ENCODE results near the gene FAM107A. TPM values are rescaled to one million over a fixed set of nuclear protein-coding genes. Genes with fewer than 3 reads are reported as not detected.

FAM107A gene
- total and polyA plus RNA-seq, 2 of the 13 experiments (the other 11 are each of a cell fraction or from before 2014, with no cell fraction given) = not detected

- TF ChIP-seq STAG1 (CRISPR knock-in tag; IDR thresholded peaks at IDR 0.05) = no peak
- TF ChIP-seq MAF1 (CRISPR knock-in tag; IDR thresholded peaks at IDR 0.05; ENCODE audit: borderline replicate concordance) = no peak
- no peak for TF ChIP-seq ZNF460 (CRISPR knock-in tag; IDR thresholded peaks at IDR 0.05; ENCODE audit: borderline replicate concordance)
- TF ChIP-seq HNF4G (IDR thresholded peaks at IDR 0.05; ENCODE audit: borderline replicate concordance, low read depth, low read length) = peak; percentile 58; the same call in 1 of the 2 replicates
- peak; percentile 62; the same call in 1 of the 2 replicates for TF ChIP-seq HNF4G (CRISPR knock-in tag; IDR thresholded peaks at IDR 0.05; ENCODE audit: borderline replicate concordance, low read depth)
- TF ChIP-seq IRX3 (CRISPR knock-in tag; IDR thresholded peaks at IDR 0.05; ENCODE audit: borderline replicate concordance, low read depth) = no peak
- TF ChIP-seq ZNF142 (CRISPR knock-in tag; IDR thresholded peaks at IDR 0.05) = 0 out of 2 replicates have a peak, but pooled peaks have one; percentile 16
- TF ChIP-seq, protein P1, sequence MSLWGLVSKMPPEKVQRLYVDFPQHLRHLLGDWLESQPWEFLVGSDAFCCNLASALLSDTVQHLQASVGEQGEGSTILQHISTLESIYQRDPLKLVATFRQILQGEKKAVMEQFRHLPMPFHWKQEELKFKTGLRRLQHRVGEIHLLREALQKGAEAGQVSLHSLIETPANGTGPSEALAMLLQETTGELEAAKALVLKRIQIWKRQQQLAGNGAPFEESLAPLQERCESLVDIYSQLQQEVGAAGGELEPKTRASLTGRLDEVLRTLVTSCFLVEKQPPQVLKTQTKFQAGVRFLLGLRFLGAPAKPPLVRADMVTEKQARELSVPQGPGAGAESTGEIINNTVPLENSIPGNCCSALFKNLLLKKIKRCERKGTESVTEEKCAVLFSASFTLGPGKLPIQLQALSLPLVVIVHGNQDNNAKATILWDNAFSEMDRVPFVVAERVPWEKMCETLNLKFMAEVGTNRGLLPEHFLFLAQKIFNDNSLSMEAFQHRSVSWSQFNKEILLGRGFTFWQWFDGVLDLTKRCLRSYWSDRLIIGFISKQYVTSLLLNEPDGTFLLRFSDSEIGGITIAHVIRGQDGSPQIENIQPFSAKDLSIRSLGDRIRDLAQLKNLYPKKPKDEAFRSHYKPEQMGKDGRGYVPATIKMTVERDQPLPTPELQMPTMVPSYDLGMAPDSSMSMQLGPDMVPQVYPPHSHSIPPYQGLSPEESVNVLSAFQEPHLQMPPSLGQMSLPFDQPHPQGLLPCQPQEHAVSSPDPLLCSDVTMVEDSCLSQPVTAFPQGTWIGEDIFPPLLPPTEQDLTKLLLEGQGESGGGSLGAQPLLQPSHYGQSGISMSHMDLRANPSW (CRISPR knock-in tag; IDR thresholded peaks at IDR 0.05; ENCODE audit: borderline replicate concordance) = no peak
- TF ChIP-seq BCLAF1 (IDR thresholded peaks at IDR 0.05) = no peak
- TF ChIP-seq, protein P2, sequence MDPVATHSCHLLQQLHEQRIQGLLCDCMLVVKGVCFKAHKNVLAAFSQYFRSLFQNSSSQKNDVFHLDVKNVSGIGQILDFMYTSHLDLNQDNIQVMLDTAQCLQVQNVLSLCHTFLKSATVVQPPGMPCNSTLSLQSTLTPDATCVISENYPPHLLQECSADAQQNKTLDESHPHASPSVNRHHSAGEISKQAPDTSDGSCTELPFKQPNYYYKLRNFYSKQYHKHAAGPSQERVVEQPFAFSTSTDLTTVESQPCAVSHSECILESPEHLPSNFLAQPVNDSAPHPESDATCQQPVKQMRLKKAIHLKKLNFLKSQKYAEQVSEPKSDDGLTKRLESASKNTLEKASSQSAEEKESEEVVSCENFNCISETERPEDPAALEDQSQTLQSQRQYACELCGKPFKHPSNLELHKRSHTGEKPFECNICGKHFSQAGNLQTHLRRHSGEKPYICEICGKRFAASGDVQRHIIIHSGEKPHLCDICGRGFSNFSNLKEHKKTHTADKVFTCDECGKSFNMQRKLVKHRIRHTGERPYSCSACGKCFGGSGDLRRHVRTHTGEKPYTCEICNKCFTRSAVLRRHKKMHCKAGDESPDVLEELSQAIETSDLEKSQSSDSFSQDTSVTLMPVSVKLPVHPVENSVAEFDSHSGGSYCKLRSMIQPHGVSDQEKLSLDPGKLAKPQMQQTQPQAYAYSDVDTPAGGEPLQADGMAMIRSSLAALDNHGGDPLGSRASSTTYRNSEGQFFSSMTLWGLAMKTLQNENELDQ (CRISPR knock-in tag; IDR thresholded peaks at IDR 0.05; ENCODE audit: borderline replicate concordance) = no peak
- no peak for TF ChIP-seq ZC3H4 (CRISPR knock-in tag; IDR thresholded peaks at IDR 0.05; ENCODE audit: borderline replicate concordance)
- TF ChIP-seq ZSCAN31 (CRISPR knock-in tag; IDR thresholded peaks at IDR 0.05; ENCODE audit: low read depth) = no peak
Measured at GRCh38 chr3:58536501-58537411, 40.4 kb downstream of the FAM107A start, which contains the start of gene ACOX2 (continued).

Measured in HepG2 (cell line).